SH-SY5Y (cell line): Measurements from ENCODE around the gene DAB2IP.

ENCODE experiments used
- GATA2 ChIP-seq: IDR thresholded peaks from 2 replicates; pipeline ENCODE4 v1.6.1; 2011; ENCODE audit warnings: mild to moderate bottlenecking, low read depth, low read length
- GATA3 ChIP-seq: IDR thresholded peaks from 2 replicates; pipeline ENCODE4 v1.6.1; 2011; ENCODE audit warnings: low read depth, mild to moderate bottlenecking, low read length, moderate library complexity

DNA sequence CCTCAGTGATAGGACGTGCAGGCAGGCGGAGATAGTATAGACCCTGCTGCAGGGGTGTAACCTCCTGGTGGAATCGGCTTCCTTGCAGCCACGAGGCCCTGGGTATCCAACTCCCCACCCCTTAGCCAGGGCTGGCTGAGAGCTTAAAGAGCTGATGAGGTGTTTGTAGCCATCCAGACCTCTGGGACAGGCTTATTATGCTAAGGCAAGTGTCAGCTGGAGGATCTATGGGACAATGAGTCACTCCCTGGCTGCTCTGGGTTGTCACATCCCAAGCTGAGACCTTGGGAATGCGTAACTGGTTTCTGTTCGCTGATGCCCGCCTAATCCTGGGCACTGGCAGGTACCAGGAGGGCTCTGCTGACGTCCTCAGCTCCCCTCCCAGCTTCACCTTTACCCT is 38.9 kb downstream of the DAB2IP start:
- no peak for TF ChIP-seq GATA3
- TF ChIP-seq GATA2, result no peak
